Keratinocyte (primary cell): ENCODE data around the gene RTP5. TPM values are rescaled to one million over a fixed set of nuclear protein-coding genes. Genes with fewer than 3 reads are reported as not detected.
A peak's percentile ranks its signal among the peaks of the same experiment; 100 is the strongest.

ENCODE experiments used
- DNase-seq: peaks from one replicate; pipeline ENCODE4 v3.0.0-alpha.2; 2011; ENCODE audit warnings: low read depth, missing footprints, low spot score
- FAIRE-seq: peaks from 2 replicates; lab custom pipeline; 2011; peaks lifted over from hg19 to GRCh38; lab: Jason Lieb, UNC
- H2AFZ ChIP-seq: 2 replicates; pipeline ENCODE4 v1.6.0; 2012; ENCODE audit warnings: low read length, control low read depth, inconsistent platforms; ENCODE audit not compliant: control insufficient read depth
- H3K27ac ChIP-seq: 2 replicates; pipeline ENCODE4 v1.5.1; 2011; ENCODE audit warnings: low read length; ENCODE audit not compliant: control insufficient read depth, insufficient read depth
- H3K27me3 ChIP-seq: 3 replicates; pipeline ENCODE4 v1.6.0; 2011; ENCODE audit warnings: low read length; ENCODE audit not compliant: control insufficient read depth, insufficient read depth; ENCODE audit errors: extremely low read depth
- H3K36me3 ChIP-seq, 2 experiments: 2 replicates in 1 of 2; 3 replicates in 1 of 2; pipeline ENCODE4 v1.5.1; 2011; ENCODE audit warnings: low read length in 2 of 2, mild to moderate bottlenecking in 1 of 2; ENCODE audit not compliant: control insufficient read depth in 2 of 2, insufficient read depth in 2 of 2; ENCODE audit errors: extremely low read depth in 1 of 2
- H3K4me1 ChIP-seq: 3 replicates; pipeline ENCODE4 v1.5.1; 2011; ENCODE audit warnings: low read length; ENCODE audit not compliant: control insufficient read depth, insufficient read depth; ENCODE audit errors: extremely low read depth
- H3K4me2 ChIP-seq: 3 replicates; pipeline ENCODE4 v1.6.0; 2011; ENCODE audit warnings: low read depth, low read length; ENCODE audit not compliant: control insufficient read depth, insufficient read depth; ENCODE audit errors: extremely low read depth
- H3K4me3 ChIP-seq, 3 experiments: fragments of 200-600 bp in 1 of 3; sonication (generic) in 1 of 3; 2 replicates in 2 of 3; 3 replicates in 1 of 3; pipeline ENCODE4 v1.5.1; 2011 to 2016; ENCODE audit warnings: low read length in 3 of 3, mild to moderate bottlenecking in 3 of 3, control low read depth in 2 of 3, inconsistent platforms in 1 of 3, low read depth in 1 of 3, mixed read lengths in 1 of 3, mixed run types in 1 of 3, moderate library complexity in 1 of 3; ENCODE audit not compliant: control insufficient read depth in 2 of 3, insufficient read depth in 2 of 3; ENCODE audit errors: extremely low read depth in 1 of 3
- H3K79me2 ChIP-seq: 2 replicates; pipeline ENCODE4 v1.6.0; 2012; ENCODE audit warnings: low read length; ENCODE audit not compliant: control insufficient read depth, insufficient read depth
- H3K9ac ChIP-seq: 3 replicates; pipeline ENCODE4 v1.6.0; 2011; ENCODE audit warnings: low read length; ENCODE audit not compliant: control insufficient read depth, insufficient read depth; ENCODE audit errors: extremely low read depth
- H3K9me1 ChIP-seq: 3 replicates; pipeline ENCODE4 v1.6.0; 2011; ENCODE audit warnings: low read length; ENCODE audit not compliant: control insufficient read depth, insufficient read depth; ENCODE audit errors: extremely low read depth
- H3K9me3 ChIP-seq: 2 replicates; pipeline ENCODE4 v1.5.1; 2012; ENCODE audit warnings: low read depth, low read length; ENCODE audit not compliant: control insufficient read depth
- H4K20me1 ChIP-seq: 3 replicates; pipeline ENCODE4 v1.6.0; 2011; ENCODE audit warnings: low read length; ENCODE audit not compliant: control insufficient read depth, insufficient read depth; ENCODE audit errors: extremely low read depth
- EZH2 ChIP-seq: IDR thresholded peaks from one replicate; pipeline ENCODE4 v1.6.1; 2012; ENCODE audit warnings: inconsistent platforms, mild to moderate bottlenecking, low read length, moderate library complexity
- dilution Hi-C: fragments of 300-500 bp; cut with MboI; formaldehyde crosslinking; loops from one replicate; pipeline ENCODE4 v1.7.0; 2020; ENCODE audit warnings: low sequenced_read_pairs; ENCODE audit not compliant: extremely low pct_ligation_motif_present
- polyA plus RNA-seq, 5 experiments: library from polyadenylated mRNA; depleted of rRNA in 3 of 5; stranded (reverse) in 3 of 5; stranded (forward) in 1 of 5; unstranded in 1 of 5; fragments of >200 nt; gene quantifications; 1 replicate in 1 of 5; 2 replicates in 3 of 5; 3 replicates in 1 of 5; pipeline versions ENCODE4 v1.2.1 to v1.2.3, GENCODE V29; 2011 to 2012; ENCODE audit warnings: missing spikeins in 2 of 5, low read depth in 1 of 5, low replicate concordance in 1 of 5
- TF ChIP-seq, protein P1 (sequence below), 3 experiments: IDR thresholded peaks in 1 of 3; conservative IDR thresholded peaks in 1 of 3; optimal IDR thresholded peaks in 1 of 3; 2 replicates in 2 of 3; 3 replicates in 1 of 3; pipeline versions ENCODE3 to v1.5.1; 2011; ENCODE audit warnings: low read length in 3 of 3, mild to moderate bottlenecking in 3 of 3, moderate library complexity in 2 of 3, control low read depth in 1 of 3, inconsistent platforms in 1 of 3; ENCODE audit not compliant: insufficient read depth in 2 of 3; ENCODE audit errors: extremely low read depth in 1 of 3

RTP5 gene
- polyA plus RNA-seq, 1 donor (not counting 4 experiments of a cell fraction or from before 2014, with no cell fraction given) = not detected

DNA sequence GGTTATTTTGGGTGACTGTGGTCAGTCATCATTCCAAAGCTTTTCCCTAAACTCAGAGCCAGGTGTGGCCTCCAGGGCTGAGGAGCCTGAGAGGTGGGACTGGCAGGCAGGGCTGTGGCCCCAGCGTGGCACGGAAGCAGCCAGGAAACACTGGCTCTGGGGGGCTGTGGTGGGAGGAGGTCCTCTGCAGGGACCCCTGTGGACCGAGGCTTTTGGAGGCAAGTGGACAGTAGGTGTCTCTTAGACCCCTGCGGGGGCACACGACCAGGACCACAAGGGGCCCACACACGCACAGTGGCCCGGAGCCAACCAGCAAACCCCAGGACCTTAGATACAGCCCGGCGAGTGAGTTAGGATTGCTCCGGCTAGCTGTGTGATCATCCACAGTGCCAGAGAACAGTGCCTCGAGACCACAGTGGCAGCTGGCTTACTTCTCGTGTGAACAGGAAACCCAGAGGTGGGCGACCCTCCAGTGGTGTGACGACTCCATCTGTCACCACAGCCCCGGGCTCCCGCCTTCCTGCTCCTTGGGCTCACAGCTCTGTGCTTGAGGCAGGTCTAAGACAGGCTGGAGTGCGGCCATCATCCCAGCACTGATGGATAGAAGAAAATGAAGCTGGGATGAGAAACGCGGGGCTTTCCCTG is 1.6 kb upstream of the RTP5 start:
- Histone ChIP-seq H3K4me3 (no peak overlapping the region), H3K9me1 (no peaks in the 10 kb centered on the region), H4K20me1 (peaks cover 4% of the 10 kb centered on the region), H2AFZ (no peak overlapping the region), H3K79me2 (no peaks in the 10 kb centered on the region), H3K4me2 (peak overlapping the region; percentile 10), H3K27me3 (peaks cover 68% of the 10 kb centered on the region), H3K9ac (no peak overlapping the region), H3K4me1 (no peaks in the 10 kb centered on the region), H3K36me3 (no peaks in the 10 kb centered on the region), H3K27ac (no peak overlapping the region), H3K9me3 (no peaks in the 10 kb centered on the region)
- DNase-seq (no peak), FAIRE-seq (no peak)
- TF ChIP-seq, protein P1, sequence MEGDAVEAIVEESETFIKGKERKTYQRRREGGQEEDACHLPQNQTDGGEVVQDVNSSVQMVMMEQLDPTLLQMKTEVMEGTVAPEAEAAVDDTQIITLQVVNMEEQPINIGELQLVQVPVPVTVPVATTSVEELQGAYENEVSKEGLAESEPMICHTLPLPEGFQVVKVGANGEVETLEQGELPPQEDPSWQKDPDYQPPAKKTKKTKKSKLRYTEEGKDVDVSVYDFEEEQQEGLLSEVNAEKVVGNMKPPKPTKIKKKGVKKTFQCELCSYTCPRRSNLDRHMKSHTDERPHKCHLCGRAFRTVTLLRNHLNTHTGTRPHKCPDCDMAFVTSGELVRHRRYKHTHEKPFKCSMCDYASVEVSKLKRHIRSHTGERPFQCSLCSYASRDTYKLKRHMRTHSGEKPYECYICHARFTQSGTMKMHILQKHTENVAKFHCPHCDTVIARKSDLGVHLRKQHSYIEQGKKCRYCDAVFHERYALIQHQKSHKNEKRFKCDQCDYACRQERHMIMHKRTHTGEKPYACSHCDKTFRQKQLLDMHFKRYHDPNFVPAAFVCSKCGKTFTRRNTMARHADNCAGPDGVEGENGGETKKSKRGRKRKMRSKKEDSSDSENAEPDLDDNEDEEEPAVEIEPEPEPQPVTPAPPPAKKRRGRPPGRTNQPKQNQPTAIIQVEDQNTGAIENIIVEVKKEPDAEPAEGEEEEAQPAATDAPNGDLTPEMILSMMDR (optimal IDR thresholded peaks at IDR 0.05 in 1 of 3, IDR thresholded peaks at IDR 0.05 in 1 of 3, conservative IDR thresholded peaks at IDR 0.05 in 1 of 3; ENCODE audit: extremely low read depth in 1 of 3, insufficient read depth in 2 of 3, low read length in 3 of 3) = no peak
- no peak for TF ChIP-seq EZH2
- dilution Hi-C loops = no loop called here

DNA sequence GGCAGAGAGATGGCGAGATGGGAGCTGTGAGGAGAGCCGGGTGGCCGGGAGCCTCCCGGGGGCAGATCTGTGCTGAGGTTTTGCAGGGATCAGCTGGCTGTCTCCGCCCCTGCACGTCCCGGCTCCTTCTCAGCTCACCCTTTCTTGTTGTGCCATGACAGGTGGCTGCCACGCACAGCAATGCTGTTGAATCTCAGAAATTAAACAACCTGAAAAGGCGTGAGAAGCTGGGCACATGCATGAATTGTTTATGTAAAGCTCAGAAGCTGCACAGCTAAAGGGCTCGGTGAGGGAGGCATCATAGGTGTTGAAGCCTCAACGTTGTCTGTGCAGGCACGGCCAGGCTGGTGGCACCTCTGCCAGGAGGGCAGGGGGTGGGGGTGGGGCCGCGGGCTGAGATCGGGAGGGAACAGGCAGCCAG is 858 bp upstream of the RTP5 start:
- Histone ChIP-seq H3K79me2 (no peaks in the 10 kb centered on the region), H3K27me3 (peaks cover 60% of the 10 kb centered on the region), H3K27ac (no peak overlapping the region), H3K4me3 (no peak overlapping the region), H3K9me1 (no peaks in the 10 kb centered on the region), H2AFZ (no peak overlapping the region), H3K9me3 (no peaks in the 10 kb centered on the region), H4K20me1 (peaks cover 4% of the 10 kb centered on the region), H3K4me1 (no peaks in the 10 kb centered on the region), H3K4me2 (peak overlapping the region; percentile 10), H3K9ac (no peak overlapping the region), H3K36me3 (no peaks in the 10 kb centered on the region)
- dilution Hi-C loops = no loop called here
- no peak for FAIRE-seq
- DNase-seq = no peak
- TF ChIP-seq EZH2 = no peak
- TF ChIP-seq, protein P1 (optimal IDR thresholded peaks at IDR 0.05 in 1 of 3, IDR thresholded peaks at IDR 0.05 in 1 of 3, conservative IDR thresholded peaks at IDR 0.05 in 1 of 3; ENCODE audit: extremely low read depth in 1 of 3, insufficient read depth in 2 of 3, low read length in 3 of 3) = no peak
